Stomach (tissue), 4 donors: ENCODE measurements around the gene CXCL6.

Experiments
- CTCF ChIP-seq, 7 experiments: fragments of 450-650 bp in 4 of 7; fragments of 200-600 bp in 3 of 7; sonication (generic) in 3 of 7; IDR thresholded peaks; one replicate each; pipeline ENCODE4 v1.5.1; 2016 to 2019; ENCODE audit warnings: antibody characterized with exemption in 7 of 7, control low read depth in 2 of 7, mild to moderate bottlenecking in 1 of 7
- EP300 ChIP-seq: sonication (generic); formaldehyde crosslinking; IDR thresholded peaks from one replicate; pipeline ENCODE4 v1.6.1; 2017; ENCODE audit warnings: antibody characterized with exemption
- POLR2A ChIP-seq, 4 donors: fragments of 450-650 bp; IDR thresholded peaks; one replicate each; pipeline ENCODE4 v1.6.1; 2016; ENCODE audit warnings: antibody characterized with exemption in 4 of 4, control low read depth in 2 of 4, mild to moderate bottlenecking in 1 of 4, moderate library complexity in 1 of 4

GRCh38 chr4:73788411-73788810 lies 48.1 kb upstream of the CXCL6 start:
- TF ChIP-seq CTCF (IDR thresholded peaks at IDR 0.05) (no peak), POLR2A (IDR thresholded peaks at IDR 0.05) (no peak), EP300 (no peak)
